ENCODE measurements around the gene PRKN.

PRKN gene

DNA sequence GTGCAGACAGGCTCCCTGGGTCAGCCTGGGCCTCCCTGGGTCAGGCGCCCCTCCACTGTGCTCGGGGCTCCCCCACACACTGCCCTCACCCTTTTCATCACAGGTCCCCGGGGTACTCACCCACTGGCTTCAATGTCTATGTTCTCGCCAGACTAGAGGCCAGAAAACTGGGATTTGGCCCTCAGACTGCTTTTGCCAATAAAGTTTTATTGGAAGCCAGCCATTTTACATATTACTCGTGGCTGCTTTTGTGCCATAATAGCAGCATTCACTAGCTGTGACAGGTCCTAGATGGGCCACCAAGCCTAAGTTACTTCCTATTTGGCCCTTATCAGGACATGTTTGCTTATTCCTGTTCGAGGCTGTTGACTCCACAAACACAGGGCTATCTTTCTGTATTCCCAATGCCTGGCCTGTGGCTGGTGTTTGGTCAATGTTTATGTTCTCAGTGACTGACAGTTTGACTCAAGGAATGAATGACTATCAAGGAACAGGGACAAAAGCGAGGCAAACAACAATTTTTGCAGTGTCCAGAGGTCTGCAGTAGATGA is 928.6 kb downstream of the PRKN start:
- DNase-seq (ENCODE audit: low spot score), result no peak

DNA sequence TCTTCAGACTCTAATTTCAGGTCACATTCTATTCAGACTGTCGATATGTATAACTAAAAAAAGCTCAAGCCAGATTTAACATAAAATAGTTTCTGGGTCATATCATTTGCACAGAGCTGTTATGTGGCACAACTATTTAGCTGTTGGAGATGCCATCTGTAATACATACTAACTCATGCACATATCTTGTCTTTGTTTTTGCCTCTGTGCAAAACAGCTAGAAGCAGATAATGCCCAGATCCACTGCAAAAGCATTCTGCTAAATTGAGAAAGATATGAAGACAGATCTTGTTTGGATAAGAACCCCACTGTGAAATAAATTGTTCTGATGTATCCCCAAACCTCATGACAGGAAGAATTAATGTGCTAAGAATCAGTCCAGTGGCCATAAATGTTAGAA is 930.9 kb downstream of the PRKN start:
- no peak for DNase-seq (ENCODE audit: low spot score)

DNA sequence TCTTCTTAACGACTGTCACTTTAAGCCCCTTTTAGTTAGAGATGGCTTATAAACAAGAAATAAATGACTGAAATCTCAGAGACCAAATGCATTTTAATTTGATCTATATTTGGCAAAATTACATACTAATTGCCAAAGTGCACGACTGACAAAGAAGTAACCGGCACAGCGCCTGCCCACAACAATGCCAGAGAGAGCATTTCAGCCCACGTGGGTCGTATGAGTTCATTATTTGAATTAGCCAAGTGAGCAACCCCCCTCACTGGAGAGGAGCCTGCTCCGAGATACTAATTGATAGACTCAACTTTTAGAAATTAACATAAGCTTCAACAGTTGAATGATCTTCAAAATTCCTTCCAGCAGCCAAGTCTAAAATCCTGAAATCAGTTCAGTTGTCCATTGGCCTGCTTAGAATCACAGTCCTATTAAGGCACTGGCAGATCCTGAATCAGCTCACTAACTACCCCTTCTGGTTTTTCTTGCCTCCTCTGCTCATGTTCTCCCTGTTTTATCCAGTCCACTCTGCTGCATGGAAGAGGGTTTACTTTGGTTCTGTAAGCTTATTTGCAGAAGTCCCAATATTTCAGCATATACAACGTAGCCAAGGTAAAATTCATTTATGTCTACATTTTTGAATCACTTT is 934.6 kb downstream of the PRKN start:
- no peak for DNase-seq (ENCODE audit: low spot score)

DNA sequence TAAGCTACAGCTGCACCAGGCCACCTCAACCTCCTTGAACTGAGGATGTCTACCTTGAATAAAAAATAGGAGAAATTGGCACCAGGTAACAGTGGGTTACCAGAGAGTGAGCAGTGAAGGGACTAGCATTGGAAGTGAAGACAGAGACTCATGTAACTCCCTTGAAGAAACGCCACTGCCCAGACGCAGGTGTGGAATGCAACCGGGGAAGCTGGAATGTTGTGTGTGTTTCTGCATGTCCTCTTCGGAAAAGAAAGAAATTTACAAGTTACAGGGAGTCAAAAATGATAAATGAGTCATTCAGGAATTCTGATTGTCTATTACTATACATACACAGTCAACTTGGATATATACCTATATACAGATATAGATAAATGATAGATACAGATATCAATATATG is 939.0 kb downstream of the PRKN start:
- no peak for DNase-seq (ENCODE audit: low spot score)

DNA sequence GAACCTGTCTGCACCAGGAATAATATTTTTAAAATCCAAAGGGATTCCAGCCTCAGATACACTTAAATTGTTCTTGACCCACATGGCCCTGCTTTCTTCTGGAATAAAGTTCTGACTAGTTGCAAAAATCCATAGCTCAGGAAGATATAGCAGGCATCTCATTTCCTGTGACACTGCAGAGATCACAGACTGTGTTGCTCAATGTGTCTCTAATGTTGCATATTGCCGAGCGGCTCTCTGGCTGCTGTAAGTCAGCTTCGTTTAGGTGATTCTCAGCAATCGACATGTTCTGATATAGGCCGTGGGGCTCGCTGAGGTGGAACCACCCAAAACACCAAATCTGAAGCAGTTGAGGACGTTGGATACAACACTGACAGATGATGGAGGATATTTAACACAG is 955.4 kb downstream of the PRKN start:
- no peak for DNase-seq (ENCODE audit: low spot score)

DNA sequence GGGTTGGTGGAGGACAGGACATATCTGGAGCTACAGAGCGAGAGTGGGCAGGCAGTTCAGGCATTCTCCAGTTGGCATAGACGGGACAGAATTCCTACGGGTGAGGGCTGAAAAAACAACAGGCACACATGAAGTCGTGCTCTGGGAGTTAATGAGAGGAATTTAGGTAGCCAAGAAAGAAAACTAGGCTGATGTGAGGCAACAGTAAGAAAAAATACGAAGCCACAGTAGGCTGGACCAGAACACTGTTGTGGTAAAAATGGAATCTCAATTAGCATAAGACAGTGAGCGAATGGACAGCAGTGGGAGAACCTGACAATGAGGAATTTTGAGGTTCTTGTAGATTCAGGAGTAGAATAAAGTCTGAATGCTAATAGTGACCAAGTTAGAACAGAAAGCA is 965.6 kb downstream of the PRKN start:
- DNase-seq (ENCODE audit: low spot score), result no peak

DNA sequence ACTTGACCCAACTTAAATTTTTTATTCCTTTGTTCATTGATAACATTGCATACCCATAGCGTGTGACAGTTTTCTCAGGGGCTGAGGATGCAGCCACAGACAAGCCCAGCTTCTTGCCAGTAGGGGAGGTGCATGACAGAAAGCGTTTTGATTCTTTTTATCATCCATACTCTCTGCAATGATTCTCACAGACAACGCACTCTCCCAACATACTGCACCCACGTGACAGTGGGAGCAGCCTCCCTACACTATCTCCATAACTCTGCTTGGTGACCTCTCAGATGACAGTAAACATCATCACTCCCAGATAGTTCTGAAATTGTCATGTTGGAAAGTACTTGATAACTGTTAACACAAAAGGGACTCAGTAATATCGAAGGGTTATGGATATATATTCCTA is 972.5 kb downstream of the PRKN start:
- DNase-seq (ENCODE audit: low spot score), result no peak

DNA sequence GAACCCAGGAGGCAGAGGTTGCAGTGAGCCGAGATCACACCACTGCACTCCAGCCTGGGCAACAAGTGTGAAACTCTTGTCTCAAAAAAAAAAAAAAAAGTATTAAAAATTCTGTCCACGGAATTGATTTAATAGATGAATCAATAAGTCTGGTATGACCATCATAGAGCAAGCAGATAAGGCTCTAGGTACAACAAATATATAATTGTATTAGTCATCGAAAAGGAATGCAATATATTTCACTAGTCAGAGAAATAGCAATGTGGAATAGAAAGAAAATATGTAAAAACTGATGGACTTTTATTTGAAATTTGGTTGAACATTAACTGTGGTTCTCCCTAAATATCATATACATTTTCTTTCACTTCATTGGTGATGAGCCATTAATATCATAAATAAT is 976.9 kb downstream of the PRKN start:
- no peak for DNase-seq (ENCODE audit: low spot score)

DNA sequence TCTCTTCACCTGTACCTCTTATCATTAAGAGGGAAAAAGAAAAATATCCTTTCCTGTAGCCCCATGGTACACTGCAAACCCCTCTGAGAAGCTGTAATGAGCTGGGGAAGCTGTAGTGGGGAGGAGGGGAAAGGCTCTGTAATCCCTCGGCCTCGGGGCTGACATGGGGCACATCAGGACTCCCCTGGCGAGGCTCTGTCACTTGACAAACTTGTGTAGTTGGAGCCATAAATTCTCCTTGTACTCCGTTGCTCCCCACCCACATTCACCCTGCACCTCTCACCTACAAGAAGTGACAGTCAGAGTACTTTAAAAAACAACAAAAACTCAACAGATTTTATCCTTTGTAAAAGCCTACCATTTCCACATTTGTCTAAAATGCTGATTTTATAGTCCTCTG is 978.0 kb downstream of the PRKN start:
- no peak for DNase-seq (ENCODE audit: low spot score)

DNA sequence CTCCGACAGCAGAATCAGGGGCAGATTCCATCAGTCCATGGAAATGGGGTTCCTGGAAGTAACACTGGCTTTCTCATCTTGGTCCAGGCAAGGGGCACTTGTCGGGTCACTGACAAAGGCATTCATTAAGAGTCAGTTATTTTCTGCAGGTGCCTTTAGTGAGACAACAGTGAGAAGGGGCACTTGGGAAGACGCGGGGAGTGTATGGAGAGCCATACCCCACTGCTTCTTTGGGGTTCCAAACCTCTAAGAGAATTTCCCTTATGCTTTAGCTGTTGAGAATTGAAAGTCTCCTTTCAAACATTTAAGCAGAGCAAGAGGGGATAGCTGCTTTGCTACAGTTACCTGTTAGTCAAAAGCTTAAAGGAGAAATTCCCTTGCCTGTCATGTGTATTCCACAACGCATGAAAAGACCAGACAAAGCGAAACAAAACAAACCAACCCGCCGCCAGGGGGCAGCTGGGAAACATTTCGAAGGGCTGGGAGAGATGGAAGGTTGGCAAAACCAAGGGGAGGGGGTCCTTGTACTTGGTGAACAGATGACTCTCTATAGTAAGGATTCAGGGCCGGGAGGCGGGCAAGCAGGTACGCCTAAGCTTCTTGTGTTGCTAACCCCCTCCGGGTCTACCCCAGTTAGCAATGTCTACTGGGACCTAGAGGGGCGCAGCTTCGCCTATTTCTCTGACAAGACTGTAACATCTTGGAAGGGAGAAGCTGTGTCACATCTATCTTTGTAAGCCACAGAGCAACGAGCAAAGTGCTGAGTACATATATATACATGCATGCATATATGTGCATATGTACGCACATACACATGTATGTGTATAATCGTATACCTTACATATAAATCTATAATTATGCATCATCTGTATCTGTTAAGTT is 978.8 kb downstream of the PRKN start:
- no peak for DNase-seq (ENCODE audit: low spot score)

DNA sequence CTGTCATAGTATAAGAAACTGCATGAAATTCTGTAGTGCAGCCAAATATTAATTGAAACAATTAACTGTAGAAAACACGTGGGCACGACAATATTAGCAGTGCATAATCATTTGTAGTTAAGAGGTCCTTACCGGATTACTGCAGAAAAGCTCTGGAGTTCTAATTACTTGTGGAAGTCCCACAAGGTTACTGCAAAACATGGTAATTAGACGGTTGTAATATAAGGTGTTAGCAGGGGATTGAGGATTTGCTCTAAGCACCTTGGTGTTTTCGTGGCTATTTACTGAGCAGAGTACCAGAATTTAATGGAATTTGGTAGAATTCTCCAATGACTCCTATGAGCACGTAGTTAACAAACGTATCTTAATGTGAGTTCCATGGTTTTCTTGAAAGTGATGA is 980.1 kb downstream of the PRKN start:
- no peak for DNase-seq (ENCODE audit: low spot score)

DNA sequence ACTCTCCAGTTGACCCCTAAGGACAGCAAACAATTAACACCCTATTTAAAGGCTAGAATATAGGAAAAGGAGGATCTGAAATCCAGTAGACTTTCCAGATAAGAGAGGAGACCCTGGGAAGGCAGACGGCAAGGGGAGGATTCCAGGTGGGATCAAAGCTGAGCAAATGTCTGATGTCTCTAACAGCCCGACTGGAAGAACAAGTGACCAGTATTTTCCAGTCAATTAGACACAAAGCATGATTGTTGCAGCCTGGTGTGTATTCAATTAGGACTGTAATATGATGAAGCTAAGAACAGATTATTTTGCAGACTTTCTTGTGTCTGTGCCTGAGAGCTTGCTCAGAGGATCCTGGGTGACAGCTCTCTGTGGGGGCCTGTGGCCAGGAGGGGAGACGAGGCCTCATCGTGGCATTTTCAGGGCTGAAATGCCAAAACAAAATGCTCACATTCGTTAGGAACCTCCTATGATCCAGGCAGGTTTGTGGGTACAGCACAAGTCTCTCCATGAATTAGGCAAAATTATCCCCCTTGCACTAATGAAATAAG is 981.9 kb downstream of the PRKN start:
- no peak for DNase-seq (ENCODE audit: low spot score)

DNA sequence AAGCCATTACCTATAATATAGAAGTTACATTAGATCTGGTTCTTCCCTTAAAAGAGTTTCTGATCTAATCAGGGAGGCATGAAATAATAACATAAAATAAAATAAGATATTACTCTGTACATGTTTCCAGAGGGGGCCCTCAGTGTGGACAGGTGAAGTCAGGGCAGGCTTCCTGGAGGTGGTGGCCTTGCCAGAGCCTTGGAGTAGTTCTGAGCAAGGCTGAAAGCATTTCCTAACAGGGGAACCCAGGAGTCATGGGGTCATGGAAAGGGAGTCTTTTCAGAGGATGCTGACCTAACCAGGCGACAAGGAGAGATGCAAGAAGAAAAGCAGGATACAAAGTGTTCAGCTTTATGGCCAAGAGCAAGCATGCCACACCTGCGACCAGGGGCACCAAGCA is 982.4 kb downstream of the PRKN start:
- DNase-seq (ENCODE audit: low spot score), result no peak

DNA sequence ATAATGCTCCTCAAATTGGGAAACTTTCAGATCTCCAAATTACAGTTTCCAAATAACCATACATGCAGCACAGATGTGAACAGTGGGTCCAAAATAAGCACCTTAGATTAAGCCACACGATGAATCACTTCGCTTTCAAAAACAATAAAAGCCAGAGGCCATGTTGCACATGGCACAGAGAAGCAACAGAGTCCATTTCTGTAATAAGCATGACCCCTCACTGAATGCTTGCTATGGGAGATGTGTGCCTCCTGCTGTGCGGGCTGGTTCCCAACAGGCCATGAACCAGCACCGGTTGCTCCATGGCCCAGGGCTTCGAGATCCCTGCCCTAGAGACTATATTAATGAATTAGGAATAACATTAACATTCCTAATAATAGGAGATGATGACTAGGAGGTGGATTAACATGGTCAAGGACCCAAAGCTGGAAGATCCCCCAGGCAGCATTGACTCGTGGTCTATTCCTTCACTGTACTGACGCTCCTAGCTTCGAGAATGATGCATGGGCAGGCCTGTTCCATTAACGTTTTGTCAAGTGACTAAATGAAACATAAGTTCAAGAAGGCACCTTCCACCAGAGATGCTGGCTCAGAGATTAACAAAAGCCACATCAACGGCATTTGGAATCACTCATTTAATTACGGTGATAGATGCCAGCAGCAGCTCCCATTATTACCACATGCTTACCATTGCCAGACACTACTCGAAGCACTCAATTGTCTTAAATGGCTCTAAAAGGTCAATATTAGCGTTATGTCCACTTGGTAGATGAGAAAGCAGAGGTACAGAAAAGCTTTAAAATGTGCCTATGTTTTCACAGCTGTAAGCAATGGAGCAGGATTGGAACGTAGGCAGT is 983.1 kb downstream of the PRKN start:
- DNase-seq (ENCODE audit: low spot score), result no peak

DNA sequence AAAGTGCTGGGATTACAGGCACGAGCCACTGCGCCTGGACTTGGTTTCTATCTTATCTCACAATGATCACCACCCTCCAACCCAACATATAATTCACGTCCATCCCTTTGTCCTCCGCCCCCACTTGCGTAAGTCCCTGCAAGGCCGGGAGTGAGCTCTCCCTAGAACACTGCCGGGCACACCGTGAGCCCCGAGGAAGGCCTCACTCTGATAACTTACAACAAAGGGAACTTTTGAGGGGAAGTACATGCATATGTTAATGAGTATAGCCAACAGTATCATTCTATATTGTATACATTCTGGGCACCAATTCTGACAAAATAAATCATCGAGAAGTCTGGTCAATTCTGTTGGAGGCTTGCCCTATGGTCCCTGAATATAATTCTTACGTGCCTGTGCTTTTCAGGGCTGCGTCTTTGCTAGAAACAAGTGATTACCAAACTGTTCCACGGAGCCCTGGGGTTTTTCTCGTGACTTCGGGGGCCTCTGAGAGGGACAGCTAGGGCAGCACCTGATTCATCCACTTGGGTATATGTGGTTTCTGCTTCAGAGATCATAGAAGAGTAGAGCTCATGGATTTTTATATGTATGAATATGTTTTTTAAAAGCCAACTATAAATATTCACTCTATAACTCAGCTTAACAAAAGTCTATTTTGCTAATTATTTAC is 983.9 kb downstream of the PRKN start:
- no peak for DNase-seq (ENCODE audit: low spot score)

DNA sequence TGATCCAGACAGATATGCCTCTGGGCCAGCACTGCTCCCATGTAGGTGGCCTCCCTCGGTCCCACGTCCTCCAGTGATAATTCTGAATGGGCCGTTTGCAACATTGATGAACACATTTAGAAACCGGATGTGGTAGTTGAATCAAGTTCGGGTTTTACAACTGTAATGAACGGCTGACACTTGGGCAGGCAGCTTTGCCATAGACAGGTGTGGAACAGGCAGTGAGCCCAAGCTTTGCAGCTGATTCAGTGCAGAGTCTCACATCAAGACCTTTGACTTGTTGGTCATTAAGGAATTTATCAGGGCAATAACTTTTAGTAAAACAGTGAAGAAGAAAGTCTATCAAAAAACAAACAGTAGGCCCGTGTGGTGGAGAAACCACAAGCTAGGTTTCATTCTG is 987.1 kb downstream of the PRKN start:
- no peak for DNase-seq (ENCODE audit: low spot score)

DNA sequence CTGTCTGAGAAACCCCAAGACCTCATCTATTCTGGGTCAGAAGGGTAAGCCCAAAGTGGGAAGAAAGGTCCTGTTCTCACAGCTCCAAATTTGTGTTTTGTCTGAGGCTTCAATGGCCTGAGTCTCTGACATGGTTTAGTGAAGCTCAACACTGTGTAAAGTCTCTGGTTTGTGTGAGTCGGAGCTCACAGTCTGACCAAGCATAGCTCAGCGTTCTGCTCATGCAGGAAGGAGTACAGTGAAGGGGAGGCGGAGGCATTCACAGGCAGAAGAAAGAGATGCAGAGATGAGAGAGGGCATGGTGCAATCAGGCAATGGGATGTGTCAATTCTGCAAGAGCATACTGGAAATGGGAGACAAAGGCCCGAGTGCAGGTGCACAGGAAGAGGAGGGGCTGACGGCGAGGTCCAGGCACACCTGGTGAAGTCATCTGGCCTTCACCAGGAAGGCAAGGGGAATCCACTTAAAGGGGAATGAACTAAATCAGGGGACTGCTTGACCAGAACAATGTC is 990.7 kb downstream of the PRKN start:
- DNase-seq (ENCODE audit: low spot score), result no peak

DNA sequence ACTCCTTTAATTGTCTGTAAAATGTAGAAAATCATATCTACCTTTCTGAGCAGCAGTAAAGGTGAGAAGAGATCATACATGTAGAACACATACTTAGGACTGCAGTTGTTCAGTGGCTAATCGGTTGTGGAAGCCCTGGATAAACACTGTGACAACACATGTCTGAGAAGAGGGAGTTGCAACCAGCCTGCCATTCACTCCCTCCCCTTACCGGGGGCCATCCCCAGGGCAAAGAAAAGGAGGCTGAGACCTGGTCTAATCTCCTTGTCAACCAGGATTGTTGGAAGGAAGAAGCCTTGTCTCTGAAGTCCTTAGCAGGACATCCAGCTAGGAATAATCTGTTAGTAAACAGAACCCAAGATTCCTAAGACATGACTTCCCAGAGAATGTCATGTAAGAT is 991.2 kb downstream of the PRKN start:
- no peak for DNase-seq (ENCODE audit: low spot score)

DNA sequence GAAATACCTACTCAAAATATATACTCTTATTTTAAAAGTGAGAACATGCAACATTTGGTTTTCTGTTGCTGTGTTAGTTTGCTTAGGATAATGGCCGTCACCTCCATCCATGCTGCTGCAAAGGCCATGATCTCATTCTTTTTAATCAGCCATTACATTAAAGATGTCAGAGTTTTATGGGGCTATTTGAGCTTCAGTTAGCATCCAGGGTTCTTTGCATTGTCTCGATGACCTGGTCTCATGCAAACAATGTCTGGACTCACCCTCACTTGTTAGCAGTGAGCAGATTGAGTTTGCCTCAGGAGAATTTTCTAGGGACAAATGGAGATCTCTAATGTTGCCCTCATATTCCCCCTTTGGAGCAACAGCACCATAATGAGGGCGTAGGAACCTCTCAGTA is 995.0 kb downstream of the PRKN start:
- DNase-seq (ENCODE audit: low spot score), result no peak

DNA sequence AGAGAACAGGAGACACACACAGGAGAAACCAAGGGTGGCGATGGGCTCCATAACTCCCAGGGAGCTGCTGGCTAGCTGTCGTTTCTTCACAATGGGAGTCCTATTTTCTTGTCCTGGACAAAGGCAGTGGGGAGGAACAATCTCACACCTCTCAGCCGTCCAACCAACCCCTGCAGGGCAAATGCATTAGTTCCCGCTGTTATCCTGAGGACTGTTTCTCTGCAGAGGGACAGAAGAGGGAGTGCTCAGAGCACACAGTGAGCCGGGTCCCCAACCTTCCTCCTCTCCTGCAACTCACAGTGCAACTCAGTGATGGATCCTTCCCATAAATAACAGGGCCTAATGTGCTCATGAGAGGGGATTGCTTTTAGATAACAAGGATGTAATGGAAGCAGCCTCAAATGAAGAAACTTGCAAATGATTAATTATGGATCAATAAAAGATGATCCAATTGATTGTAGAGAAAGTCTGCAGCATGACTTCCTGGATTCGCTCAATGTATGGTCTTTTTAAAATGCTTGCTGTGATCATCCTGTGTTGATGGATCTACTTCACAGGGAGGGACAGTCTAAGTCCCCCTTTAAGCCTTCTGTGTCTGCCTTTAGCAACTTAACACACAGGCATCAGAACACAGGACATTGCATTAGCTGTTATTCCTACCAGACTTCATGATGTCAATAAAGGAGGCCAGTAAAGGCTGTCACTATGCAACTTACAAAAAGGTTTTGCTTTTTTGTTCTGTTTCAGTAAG is 1000.3 kb downstream of the PRKN start:
- DNase-seq (ENCODE audit: low spot score), result no peak

DNA sequence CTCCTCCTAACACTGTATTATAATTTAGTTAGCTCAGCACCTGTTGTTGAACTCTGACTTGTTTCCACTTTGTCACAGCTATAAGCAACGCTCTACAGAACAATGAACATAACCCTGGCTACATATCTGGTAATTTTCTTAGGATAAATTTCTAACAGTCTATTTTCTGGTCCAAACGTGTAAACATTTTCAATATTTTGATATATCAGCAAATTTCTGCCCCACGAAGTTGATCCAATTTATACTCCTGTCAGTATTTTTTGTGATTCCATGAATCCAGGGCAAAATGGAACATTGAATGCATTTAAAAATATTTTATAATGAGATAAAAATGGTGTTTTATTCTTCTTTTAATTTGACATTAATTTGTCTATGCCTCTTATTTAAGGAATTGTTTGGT is 1005.2 kb downstream of the PRKN start:
- no peak for DNase-seq (ENCODE audit: low spot score)

Measured in CD4-positive, alpha-beta T cell treated with Interleukin-6 at 100 ng/mL for 8 hours (primary cell).